Stimulated activated CD4-positive, alpha-beta T cell treated with anti-CD3 and anti-CD28 coated beads, TNF-alpha, amount 100 ng/mL, for 24 hours (primary cell): ENCODE results near the gene ELMOD1.

Experiments used
- DNase-seq, 3 experiments: peaks; one replicate each; pipeline ENCODE4 v3.0.0-alpha.2; 2020; ENCODE audit warnings: low read depth in 3 of 3

ELMOD1 gene

GRCh38 chr11:107583629-107584195 is 7.2 kb upstream of the ELMOD1 start:
- DNase-seq, result no peak

- DNase-seq, result no peak
Observed at GRCh38 chr11:107587306-107587979, 3.5 kb upstream of the ELMOD1 start.

GRCh38 chr11:107591378-107592230 is 657 bp downstream of the ELMOD1 start:
- DNase-seq, result peak in 1 of 3 experiments; percentile 46

- DNase-seq, result no peak
Observed at GRCh38 chr11:107592231-107592590, 1.3 kb downstream of the ELMOD1 start.

GRCh38 chr11:107592813-107593212 is 1.9 kb downstream of the ELMOD1 start:
- no peak for DNase-seq

- no peak for DNase-seq
Observed at GRCh38 chr11:107593951-107594350, 3.0 kb downstream of the ELMOD1 start.

GRCh38 chr11:107594736-107595135 is 3.8 kb downstream of the ELMOD1 start:
- DNase-seq, result no peak

GRCh38 chr11:107598225-107599139 is 7.5 kb downstream of the ELMOD1 start:
- DNase-seq, result no peak

- no peak for DNase-seq
Observed at GRCh38 chr11:107605061-107606006, 14.4 kb downstream of the ELMOD1 start.

- no peak for DNase-seq
Observed at GRCh38 chr11:107606141-107606540, 15.2 kb downstream of the ELMOD1 start.

- DNase-seq, result no peak
Observed at GRCh38 chr11:107608809-107609208, 17.9 kb downstream of the ELMOD1 start.

GRCh38 chr11:107609400-107610218 is 18.7 kb downstream of the ELMOD1 start:
- no peak for DNase-seq

- no peak for DNase-seq
Observed at GRCh38 chr11:107612445-107612844, 21.5 kb downstream of the ELMOD1 start.

- no peak for DNase-seq
Observed at GRCh38 chr11:107619926-107620325, 29.0 kb downstream of the ELMOD1 start.

GRCh38 chr11:107621081-107621480 is 30.1 kb downstream of the ELMOD1 start:
- no peak for DNase-seq

GRCh38 chr11:107623183-107623582 is 32.2 kb downstream of the ELMOD1 start:
- no peak for DNase-seq

GRCh38 chr11:107624983-107625684 is 34.2 kb downstream of the ELMOD1 start:
- DNase-seq, result no peak

- DNase-seq, result no peak
Observed at GRCh38 chr11:107625685-107625989, 34.7 kb downstream of the ELMOD1 start.

- DNase-seq, result no peak
Observed at GRCh38 chr11:107631043-107631442, 40.1 kb downstream of the ELMOD1 start.
